ENCODE results near the gene NR3C2.

DNA sequence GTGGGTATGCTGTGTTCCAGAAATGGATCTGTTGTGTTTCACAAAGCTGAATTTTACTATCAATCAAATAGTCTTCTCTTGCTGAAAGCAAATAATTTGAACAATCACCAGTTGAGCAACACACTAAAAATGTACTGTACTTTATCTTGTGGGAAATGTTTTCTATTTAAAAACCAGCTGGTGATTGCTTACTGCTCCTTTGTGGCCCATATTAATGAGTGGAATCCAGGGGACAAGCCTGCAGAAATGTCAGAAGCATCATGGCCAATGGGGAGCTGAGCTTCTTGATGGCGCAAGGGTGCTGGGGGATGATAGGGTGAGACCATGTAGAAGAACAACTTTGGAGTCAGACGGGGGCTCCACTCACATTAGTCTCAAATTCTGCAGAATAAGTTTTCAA, 364.2 kb downstream of the NR3C2 start:
- TF ChIP-seq, protein P1, sequence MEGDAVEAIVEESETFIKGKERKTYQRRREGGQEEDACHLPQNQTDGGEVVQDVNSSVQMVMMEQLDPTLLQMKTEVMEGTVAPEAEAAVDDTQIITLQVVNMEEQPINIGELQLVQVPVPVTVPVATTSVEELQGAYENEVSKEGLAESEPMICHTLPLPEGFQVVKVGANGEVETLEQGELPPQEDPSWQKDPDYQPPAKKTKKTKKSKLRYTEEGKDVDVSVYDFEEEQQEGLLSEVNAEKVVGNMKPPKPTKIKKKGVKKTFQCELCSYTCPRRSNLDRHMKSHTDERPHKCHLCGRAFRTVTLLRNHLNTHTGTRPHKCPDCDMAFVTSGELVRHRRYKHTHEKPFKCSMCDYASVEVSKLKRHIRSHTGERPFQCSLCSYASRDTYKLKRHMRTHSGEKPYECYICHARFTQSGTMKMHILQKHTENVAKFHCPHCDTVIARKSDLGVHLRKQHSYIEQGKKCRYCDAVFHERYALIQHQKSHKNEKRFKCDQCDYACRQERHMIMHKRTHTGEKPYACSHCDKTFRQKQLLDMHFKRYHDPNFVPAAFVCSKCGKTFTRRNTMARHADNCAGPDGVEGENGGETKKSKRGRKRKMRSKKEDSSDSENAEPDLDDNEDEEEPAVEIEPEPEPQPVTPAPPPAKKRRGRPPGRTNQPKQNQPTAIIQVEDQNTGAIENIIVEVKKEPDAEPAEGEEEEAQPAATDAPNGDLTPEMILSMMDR (IDR thresholded peaks at IDR 0.05) = no peak
- TF ChIP-seq POLR2A (IDR thresholded peaks at IDR 0.05) = no peak

All from adrenal gland (tissue), 5 donors.